HL-60 (cell line): ENCODE data around the gene OSBPL10.

Experiments
- GABPA ChIP-seq: IDR thresholded peaks from 2 replicates; pipeline ENCODE4 v1.6.1; 2012; ENCODE audit warnings: low read depth
- REST ChIP-seq: IDR thresholded peaks from 2 replicates; pipeline ENCODE4 v1.6.1; 2012; ENCODE audit warnings: low read depth; ENCODE audit not compliant: insufficient replicate concordance
- TF ChIP-seq, protein P1 (sequence below): IDR thresholded peaks from one replicate; pipeline ENCODE4 v1.5.1; 2011; ENCODE audit warnings: low read length, control low read depth, inconsistent platforms; ENCODE audit not compliant: insufficient read depth

GRCh38 chr3:31766669-31767068 lies 214.4 kb downstream of the OSBPL10 start:
- TF ChIP-seq, protein P1, sequence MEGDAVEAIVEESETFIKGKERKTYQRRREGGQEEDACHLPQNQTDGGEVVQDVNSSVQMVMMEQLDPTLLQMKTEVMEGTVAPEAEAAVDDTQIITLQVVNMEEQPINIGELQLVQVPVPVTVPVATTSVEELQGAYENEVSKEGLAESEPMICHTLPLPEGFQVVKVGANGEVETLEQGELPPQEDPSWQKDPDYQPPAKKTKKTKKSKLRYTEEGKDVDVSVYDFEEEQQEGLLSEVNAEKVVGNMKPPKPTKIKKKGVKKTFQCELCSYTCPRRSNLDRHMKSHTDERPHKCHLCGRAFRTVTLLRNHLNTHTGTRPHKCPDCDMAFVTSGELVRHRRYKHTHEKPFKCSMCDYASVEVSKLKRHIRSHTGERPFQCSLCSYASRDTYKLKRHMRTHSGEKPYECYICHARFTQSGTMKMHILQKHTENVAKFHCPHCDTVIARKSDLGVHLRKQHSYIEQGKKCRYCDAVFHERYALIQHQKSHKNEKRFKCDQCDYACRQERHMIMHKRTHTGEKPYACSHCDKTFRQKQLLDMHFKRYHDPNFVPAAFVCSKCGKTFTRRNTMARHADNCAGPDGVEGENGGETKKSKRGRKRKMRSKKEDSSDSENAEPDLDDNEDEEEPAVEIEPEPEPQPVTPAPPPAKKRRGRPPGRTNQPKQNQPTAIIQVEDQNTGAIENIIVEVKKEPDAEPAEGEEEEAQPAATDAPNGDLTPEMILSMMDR, result no peak
- no peak for TF ChIP-seq REST
- TF ChIP-seq GABPA, result no peak
